Measurements from ENCODE around the gene GMDS.

DNA sequence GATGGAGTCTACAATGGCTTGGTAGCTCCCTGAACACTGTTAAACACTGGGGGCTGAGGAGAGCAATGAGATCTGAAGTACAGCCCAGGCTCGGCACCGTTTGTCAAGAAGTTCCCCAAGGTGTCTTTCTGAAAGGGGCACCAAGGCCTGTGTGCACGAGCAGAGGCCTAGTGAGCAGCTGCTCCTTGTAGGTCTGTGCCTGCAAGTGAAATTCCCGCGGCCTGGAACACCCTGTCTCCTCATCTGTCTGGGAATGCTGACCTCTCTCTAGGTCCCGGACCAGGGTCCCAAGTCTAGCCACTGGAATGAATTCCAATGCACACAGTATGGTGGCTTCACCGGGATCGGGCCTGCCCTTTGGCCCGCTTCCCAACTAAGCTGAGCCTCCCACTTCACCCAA lies 500.9 kb downstream of the GMDS start:
- TF ChIP-seq, protein P1, sequence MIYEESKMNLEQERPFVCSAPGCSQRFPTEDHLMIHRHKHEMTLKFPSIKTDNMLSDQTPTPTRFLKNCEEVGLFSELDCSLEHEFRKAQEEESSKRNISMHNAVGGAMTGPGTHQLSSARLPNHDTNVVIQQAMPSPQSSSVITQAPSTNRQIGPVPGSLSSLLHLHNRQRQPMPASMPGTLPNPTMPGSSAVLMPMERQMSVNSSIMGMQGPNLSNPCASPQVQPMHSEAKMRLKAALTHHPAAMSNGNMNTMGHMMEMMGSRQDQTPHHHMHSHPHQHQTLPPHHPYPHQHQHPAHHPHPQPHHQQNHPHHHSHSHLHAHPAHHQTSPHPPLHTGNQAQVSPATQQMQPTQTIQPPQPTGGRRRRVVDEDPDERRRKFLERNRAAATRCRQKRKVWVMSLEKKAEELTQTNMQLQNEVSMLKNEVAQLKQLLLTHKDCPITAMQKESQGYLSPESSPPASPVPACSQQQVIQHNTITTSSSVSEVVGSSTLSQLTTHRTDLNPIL (CRISPR knock-in tag; IDR thresholded peaks at IDR 0.05; ENCODE audit: low read depth) = no peak
- TF ChIP-seq ARNTL (CRISPR knock-in tag; IDR thresholded peaks at IDR 0.05; ENCODE audit: borderline replicate concordance, low read depth) = no peak
- TF ChIP-seq TOX (CRISPR knock-in tag; IDR thresholded peaks at IDR 0.05; ENCODE audit: borderline replicate concordance) = no peak
- no peak for TF ChIP-seq ZFP30 (CRISPR knock-in tag; IDR thresholded peaks at IDR 0.05)
- TF ChIP-seq, protein P2, sequence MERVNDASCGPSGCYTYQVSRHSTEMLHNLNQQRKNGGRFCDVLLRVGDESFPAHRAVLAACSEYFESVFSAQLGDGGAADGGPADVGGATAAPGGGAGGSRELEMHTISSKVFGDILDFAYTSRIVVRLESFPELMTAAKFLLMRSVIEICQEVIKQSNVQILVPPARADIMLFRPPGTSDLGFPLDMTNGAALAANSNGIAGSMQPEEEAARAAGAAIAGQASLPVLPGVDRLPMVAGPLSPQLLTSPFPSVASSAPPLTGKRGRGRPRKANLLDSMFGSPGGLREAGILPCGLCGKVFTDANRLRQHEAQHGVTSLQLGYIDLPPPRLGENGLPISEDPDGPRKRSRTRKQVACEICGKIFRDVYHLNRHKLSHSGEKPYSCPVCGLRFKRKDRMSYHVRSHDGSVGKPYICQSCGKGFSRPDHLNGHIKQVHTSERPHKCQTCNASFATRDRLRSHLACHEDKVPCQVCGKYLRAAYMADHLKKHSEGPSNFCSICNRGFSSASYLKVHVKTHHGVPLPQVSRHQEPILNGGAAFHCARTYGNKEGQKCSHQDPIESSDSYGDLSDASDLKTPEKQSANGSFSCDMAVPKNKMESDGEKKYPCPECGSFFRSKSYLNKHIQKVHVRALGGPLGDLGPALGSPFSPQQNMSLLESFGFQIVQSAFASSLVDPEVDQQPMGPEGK (CRISPR knock-in tag; IDR thresholded peaks at IDR 0.05; ENCODE audit: borderline replicate concordance) = no peak
- no peak for TF ChIP-seq ZFP3 (CRISPR knock-in tag; IDR thresholded peaks at IDR 0.05)

All from SK-N-SH treated with all-trans-retinoic acid at 6 μM for 48 hours (cell line).